ENCODE results near the gene MZF1. TPM values are rescaled to one million over a fixed set of nuclear protein-coding genes. Genes with fewer than 3 reads are reported as not detected.
A peak's percentile ranks its signal among the peaks of the same experiment; 100 is the strongest.

Gene MZF1
- total RNA-seq, 1 experiment from 2014 or later: 20.4 TPM

DNA sequence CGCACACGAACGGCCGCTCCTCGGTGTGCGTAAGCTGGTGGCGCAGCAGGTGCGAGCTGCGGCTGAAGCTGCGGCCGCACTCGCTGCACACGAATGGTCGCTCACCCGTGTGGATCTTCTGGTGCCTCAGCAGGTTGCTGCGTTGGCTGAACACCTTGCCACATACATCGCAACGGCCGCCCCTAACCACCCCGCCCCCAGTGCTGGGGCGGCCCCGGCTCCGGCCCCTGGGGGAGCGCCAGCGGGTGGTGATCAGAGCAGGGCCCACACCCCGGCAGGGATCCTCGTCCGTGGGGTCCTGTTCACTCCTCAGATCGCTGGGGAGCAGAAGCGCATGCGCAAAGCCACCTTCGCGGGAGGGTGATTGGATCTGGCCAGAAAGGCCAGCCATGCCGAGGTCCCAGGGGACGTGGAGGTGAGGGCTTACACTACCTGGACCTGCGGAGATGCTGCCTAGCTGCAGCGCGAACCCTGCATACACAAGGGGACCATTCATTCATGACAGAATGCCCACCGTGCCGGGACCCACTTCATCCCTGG, 10.0 kb downstream of the MZF1 start:
- ChIA-PET POLR2A (interaction anchor here (0.9 to 1.1 kb wide), 2 partner anchors 9 to 11 kb away, joined by 4 read pairs; partner anchors contain the start of gene CHMP2A), CTCF (interaction anchor here (1.3 kb wide), 1 partner anchor 19 kb away, joined by 3 read pairs; the partner anchor contains the start of gene TRIM28)
- H3K36me3 ChIP-seq (ENCODE audit: control insufficient read depth, insufficient read depth, low read length): no peaks in the 10 kb centered on the region; the same call in 1 of the 2 replicates
- Mint-ChIP-seq H3K36me3 (ENCODE audit: insufficient read depth, unreplicated experiment) (peaks cover 86% of the 10 kb centered on the region), H3K27ac (ENCODE audit: unreplicated experiment) (peak overlapping the region; percentile 58), H3K4me3 (ENCODE audit: unreplicated experiment) (peak overlapping the region; percentile 99), H3K27me3 (ENCODE audit: insufficient read depth, unreplicated experiment) (no peaks in the 10 kb centered on the region), H3K9me3 (ENCODE audit: unreplicated experiment) (no peaks in the 10 kb centered on the region), H3K4me1 (ENCODE audit: low read depth, unreplicated experiment) (peaks cover 19% of the 10 kb centered on the region)
- H3K4me3 ChIP-seq (ENCODE audit: low read depth, low read length): peak overlapping the region; percentile 53
- peak; percentile 80 for DNase-seq
- H3K27me3 ChIP-seq (replicated peaks; ENCODE audit: control insufficient read depth, insufficient read depth, low read length): no peaks in the 10 kb centered on the region
- peaks cover 4% of the 10 kb centered on the region; the same call in 1 of the 2 replicates for H3K4me1 ChIP-seq
- H3K9me3 ChIP-seq: no peaks in the 10 kb centered on the region
- intact Hi-C loops (cut with micrococcal nuclease; ENCODE audit: unreplicated experiment): loop anchor here (1.0 kb wide), 1 partner anchor 9 kb away; no protein-coding TSS in a partner anchor
- TF ChIP-seq, protein P1, sequence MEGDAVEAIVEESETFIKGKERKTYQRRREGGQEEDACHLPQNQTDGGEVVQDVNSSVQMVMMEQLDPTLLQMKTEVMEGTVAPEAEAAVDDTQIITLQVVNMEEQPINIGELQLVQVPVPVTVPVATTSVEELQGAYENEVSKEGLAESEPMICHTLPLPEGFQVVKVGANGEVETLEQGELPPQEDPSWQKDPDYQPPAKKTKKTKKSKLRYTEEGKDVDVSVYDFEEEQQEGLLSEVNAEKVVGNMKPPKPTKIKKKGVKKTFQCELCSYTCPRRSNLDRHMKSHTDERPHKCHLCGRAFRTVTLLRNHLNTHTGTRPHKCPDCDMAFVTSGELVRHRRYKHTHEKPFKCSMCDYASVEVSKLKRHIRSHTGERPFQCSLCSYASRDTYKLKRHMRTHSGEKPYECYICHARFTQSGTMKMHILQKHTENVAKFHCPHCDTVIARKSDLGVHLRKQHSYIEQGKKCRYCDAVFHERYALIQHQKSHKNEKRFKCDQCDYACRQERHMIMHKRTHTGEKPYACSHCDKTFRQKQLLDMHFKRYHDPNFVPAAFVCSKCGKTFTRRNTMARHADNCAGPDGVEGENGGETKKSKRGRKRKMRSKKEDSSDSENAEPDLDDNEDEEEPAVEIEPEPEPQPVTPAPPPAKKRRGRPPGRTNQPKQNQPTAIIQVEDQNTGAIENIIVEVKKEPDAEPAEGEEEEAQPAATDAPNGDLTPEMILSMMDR (IDR thresholded peaks at IDR 0.05; ENCODE audit: insufficient read depth in 1 of 2, low read depth in 1 of 2, low read length in 1 of 2, severe bottlenecking in 1 of 2, unreplicated experiment in 1 of 2): no peak
- BruUV-seq (replicated peaks): no TSS peak

DNA sequence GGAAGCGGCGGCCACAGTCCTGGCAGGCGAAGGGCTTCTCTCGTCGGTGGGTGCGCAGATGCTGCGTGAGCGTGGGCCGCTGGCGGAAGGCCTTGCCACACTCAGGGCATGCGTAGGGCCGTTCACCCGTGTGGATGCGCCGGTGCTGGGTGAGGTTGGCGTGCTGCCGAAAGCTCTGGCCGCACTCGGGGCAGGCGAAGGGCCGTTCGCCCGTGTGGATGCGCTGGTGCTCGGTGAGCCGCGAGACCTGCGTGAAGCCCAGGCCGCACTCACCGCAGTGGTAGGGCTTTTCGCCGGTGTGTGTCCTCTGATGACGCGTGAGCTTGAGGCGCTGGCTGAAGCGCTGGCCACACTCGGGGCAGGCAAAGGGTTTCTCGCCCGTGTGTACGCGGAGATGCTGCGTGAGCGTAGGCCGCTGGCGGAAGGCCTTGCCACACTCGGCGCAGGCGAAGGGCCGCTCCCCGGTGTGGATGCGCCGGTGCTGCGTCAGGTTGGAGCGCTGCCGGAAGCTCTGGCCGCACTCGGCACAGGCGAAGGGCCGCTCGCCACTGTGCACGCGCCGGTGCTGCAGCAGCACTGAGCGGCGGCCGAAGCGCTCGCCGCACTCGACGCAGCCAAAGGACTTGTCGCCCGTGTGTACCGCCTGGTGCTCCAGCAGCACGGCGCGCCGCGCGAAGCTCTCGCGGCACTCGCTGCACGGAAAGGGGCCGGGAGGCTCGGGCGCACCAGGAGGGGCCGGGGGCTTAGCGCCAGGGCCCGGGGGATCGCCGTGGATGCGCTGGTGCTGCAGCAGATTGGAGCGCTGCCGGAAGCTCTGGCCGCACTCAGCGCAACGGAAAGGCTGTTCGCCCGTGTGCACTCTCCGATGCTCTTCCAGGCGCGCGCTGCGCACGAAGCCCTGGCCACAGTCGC, 10.8 kb downstream of the MZF1 start:
- H3K36me3 Mint-ChIP-seq (ENCODE audit: insufficient read depth, unreplicated experiment): peaks cover 91% of the 10 kb centered on the region
- peaks cover 26% of the 10 kb centered on the region for H3K4me1 Mint-ChIP-seq (ENCODE audit: low read depth, unreplicated experiment)

More for the DNA sequence above, 10.8 kb downstream of the MZF1 start:
- Histone ChIP-seq H3K27me3 (replicated peaks; ENCODE audit: control insufficient read depth, insufficient read depth, low read length) (no peaks in the 10 kb centered on the region), H3K4me3 (ENCODE audit: low read depth, low read length) (peak overlapping the region; percentile 53), H3K9me3 (no peaks in the 10 kb centered on the region), H3K4me1 (peaks cover 4% of the 10 kb centered on the region; the same call in 1 of the 2 replicates), H3K36me3 (ENCODE audit: control insufficient read depth, insufficient read depth, low read length) (no peaks in the 10 kb centered on the region; the same call in 1 of the 2 replicates)
- Mint-ChIP-seq H3K9me3 (ENCODE audit: unreplicated experiment) (no peaks in the 10 kb centered on the region), H3K4me3 (ENCODE audit: unreplicated experiment) (peak overlapping the region; percentile 99), H3K27me3 (ENCODE audit: insufficient read depth, unreplicated experiment) (no peaks in the 10 kb centered on the region), H3K27ac (ENCODE audit: unreplicated experiment) (peak overlapping the region; percentile 58)
- POLR2A ChIA-PET: interaction anchor here (0.9 to 1.1 kb wide), 2 partner anchors 8 to 11 kb away, joined by 4 read pairs; partner anchors contain the start of gene CHMP2A
- CTCF ChIA-PET: interaction anchor here (1.3 kb wide), 1 partner anchor 19 kb away, joined by 3 read pairs; the partner anchor contains the start of gene TRIM28
- BruUV-seq (replicated peaks): no TSS peak
- intact Hi-C loops (cut with micrococcal nuclease; ENCODE audit: unreplicated experiment): loop anchor here (1.0 kb wide), 1 partner anchor 10 kb away; no protein-coding TSS in a partner anchor
- TF ChIP-seq, protein P1 (IDR thresholded peaks at IDR 0.05; ENCODE audit: insufficient read depth in 1 of 2, low read depth in 1 of 2, low read length in 1 of 2, severe bottlenecking in 1 of 2, unreplicated experiment in 1 of 2): no peak
- peak in 1 of 2 experiments; percentile 56 for DNase-seq
